Posterior cingulate gyrus (tissue), 11 donors: ENCODE measurements around the gene CDA.
"Not testable (repeated sequence)": the region's sequence is repeated elsewhere in the genome, so short reads cannot be mapped to it uniquely, and the experiment has no call there.

Experiments used
- DNase-seq, 10 donors: peaks; one replicate each; pipeline versions ENCODE4 v3.0.0 to v3.0.0-alpha.2; 2020 to 2021; ENCODE audit warnings: mixed read lengths in 3 of 10
- intact Hi-C: fragments of 100-400 bp; cut with DNase I; formaldehyde crosslinking; loops from one replicate; pipeline ENCODE4 v1.15.1; 2023

Gene CDA

GRCh38 chr1:20584890-20585289 is 4.0 kb upstream of the CDA start:
- DNase-seq = peak in 1 of 10 donors; percentile 4
- intact Hi-C loops = no loop called here

- DNase-seq = peak in 1 of 10 donors; percentile 28
- intact Hi-C loops = no loop called here
These were observed 1.8 kb upstream of the CDA start for GRCh38 chr1:20586953-20587660.

DNA sequence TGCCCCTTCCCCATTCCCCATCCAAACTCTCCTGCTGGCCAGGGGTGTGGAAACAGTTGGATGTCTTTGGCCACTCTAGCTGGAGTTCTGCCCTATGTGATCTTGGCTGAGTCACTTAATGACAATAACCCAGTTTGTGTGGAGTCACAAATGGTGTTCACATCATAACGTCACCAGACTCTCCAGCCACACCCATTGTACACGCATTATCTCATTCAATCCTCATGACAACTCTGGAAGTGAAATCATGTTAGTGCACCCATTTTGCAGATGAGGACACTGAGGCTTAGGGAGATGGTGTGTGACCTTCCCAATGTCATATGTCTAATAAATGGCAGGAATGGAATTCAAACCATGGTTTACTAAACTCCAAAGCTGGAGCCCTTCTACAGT is 1.2 kb upstream of the CDA start:
- intact Hi-C loops = no loop called here
- DNase-seq = no peak

- intact Hi-C loops = no loop called here
These were observed 708 bp downstream of the CDA start for GRCh38 chr1:20589331-20590278.

DNA sequence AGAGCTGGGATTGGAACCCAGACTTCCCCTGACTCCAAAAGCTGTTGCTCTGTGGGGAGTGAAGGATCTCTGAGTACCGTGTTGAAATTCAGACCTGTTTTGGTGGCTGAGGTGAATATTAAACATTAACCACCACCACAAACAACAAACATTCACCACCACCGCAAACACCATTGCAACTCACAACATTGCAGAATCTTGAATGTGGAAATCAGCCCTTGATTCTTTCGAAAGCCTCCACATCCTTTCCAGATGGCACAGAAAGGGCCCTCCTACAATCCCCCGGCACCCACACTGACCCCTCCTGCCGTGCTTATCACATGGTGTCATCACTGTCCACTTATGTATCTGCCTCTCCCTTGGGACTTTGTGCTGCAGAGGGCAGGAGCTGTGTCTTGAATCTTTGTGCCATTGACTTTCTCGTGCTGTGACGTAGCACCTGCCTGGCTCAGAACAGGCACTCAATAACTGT is 1.4 kb downstream of the CDA start:
- peak in 1 of 10 donors; percentile 22 for DNase-seq
- intact Hi-C loops = no loop called here

More at GRCh38 chr1:20589331-20590278, 708 bp downstream of the CDA start:
- DNase-seq = peak in 2 of 10 donors; percentile 68 to 77

DNA sequence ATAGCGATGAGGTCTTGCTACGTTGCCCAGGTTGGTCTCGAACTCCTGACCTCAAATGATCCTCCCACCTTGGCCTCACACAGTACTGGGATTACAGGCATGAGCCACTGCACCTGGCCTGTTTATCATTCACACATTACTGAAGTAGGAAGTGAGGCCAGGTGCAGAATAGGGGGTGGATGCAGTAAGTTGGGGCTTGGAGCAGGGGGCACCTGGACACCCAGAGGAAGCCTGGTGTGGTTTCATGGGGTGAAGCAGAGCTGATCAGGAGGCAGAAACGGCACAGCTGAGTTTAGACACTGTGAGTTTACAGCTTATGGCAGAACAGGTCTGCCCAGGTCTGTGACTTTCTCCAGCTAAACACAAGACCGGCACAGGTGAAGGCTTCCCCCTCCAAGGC is 4.9 kb downstream of the CDA start:
- intact Hi-C loops = no loop called here
- peak in 1 of 10 donors; percentile 48 for DNase-seq

DNA sequence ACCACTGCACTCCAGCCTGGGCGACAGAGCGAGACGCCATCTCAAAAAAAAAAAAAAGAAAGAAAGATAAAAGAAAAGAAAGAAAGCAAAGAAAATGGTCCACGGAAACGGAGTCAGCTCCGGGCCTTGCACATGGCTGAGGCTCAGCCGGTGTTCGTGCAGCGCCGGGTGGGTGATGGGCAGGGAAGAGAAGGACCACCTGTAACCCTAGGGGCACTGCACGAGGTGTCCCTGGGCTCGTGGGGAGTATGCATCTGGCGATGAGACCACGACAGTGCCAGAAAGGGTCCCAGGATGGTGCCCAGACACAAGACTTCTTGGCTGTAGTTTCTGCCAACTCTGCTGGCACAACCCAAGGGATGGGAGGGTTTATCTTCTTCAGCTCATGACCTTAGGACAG is 5.8 kb downstream of the CDA start:
- peak in 1 of 10 donors; percentile 59 for DNase-seq
- intact Hi-C loops = no loop called here

DNA sequence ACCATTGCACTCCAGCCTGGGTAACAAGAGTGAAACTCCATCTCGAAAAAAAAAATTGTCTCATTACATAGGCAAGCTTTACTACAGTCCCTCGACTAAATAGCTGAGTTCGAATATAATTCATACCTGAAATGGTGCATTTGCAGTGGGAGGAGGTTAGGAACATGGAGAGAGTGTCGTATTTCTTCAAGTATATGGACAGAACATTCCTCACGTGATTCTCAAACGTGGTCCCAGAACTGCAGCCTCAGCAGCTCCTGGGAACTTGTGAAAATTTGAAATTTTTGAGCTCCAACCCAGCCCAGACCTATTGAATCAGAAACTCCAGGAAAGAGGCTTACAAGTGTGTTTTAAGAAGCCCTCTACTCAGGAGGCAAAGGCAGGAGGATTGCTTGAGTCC is 7.2 kb downstream of the CDA start:
- intact Hi-C loops = no loop called here
- DNase-seq = no peak

DNA sequence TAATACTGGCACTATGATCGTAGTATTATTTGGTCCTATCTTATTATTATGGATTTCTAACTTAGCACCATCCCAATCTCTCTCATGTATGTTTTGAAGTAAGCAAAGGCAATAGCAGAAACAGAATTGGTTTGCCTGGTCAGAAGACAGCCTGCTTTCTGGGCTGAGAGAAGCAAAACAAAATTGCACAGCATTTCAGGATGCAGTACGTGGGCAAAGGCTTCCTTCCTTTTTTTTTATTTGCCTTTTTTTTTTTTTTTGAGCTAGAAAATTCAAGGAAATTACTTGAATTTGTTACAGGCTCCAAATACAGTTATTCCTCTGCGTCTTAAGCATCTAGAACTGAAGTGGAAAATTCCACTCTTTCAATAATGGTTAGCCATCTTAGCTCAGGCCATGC is 8.8 kb downstream of the CDA start:
- no peak for DNase-seq
- intact Hi-C loops = no loop called here

DNA sequence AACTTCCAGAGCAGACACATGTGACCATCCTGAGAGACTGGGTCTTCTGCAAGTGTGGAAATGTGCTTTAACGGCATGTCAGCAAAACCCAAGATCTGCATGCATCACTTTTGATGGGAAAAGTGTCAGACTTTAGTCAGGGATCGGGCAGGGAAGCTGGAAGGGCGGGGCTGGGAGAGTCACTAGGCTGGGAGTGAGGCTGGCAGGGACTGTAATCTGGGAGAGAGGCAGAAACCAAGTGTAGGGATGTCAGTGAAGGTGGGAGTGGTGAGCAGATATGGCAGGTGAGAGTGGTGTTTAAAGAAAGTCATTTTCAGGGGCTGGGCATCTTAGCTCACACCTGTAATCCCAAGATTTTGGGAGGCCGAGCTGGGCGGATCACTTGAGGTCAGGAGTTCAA is 11.3 kb downstream of the CDA start:
- DNase-seq = peak in 1 of 10 donors; percentile 55
- intact Hi-C loops = no loop called here

- intact Hi-C loops = no loop called here
- DNase-seq = peak in 1 of 10 donors; percentile 25
These were observed 12.4 kb downstream of the CDA start for GRCh38 chr1:20601129-20601825.

DNA sequence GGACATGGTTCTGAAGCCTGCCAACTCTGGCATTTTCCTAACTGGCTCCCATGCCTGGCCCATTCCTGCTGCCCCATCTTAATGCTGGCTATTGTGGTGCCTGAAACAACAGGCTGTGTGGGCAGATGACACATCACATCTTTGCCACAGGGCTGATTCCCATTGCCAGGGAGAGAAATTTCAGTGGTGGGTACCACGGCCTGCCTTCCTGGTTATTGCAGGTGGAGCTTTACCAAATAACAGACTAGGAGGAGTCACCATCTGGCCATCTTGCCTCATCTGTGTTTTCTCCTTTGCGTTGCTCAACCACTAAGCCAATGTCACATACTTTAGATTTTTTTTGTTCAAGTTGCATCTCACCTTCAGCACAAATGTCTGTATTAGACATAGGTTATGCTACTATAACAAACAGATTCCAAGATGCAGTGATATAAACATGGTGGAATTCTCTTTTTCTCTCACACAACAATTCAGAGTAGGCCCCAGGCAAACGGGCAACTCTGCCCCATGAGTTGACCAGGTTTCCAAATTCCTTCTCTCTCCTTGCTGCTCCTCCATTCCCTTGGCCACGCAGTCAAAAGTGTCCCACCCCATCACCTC is 14.1 kb downstream of the CDA start:
- no peak for DNase-seq
- intact Hi-C loops = no loop called here

DNA sequence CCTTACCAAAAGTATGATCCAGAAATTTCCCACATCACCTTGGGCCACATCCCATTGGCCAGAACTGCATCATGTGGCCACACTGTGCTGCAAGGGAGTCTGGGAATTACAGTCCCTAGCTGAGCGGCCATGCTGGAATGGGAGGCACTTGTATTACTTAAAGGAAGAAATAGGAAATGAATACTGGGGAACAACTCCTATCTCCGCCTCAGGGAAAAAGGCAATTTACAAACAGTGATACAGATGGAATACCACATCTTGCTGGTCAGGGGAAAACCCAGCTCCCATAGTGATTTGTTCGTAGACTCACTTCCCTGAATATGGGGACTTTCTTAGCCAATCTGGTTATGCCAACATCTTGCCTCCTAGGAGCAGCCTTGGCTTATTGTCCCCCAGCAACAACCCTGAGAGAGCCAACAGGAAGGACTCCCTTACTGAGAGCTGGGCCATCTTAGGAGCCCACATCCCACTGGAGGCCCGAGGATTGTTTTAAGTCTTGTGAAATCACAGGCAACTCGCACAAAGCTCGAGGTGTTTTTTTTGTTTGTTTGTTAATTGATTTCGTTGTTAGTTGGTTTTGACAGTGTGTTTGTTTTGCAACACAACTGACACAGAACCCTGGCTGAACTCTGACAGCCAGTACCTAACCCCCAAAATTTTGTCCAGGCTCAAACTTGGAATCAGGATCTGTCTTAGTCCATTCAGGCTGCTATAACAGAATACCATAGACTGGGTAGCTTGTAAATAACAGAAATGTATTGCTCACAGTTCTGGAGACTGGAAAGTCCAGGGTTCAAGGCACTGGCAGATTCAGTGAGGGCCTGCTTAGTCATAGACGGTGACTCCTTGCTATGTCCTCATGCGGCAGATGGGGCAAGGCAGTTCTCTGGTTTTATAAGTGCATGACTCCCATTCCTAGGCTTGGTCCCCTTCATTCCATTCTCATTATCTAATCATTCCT is 14.9 kb downstream of the CDA start:
- DNase-seq = peak in 1 of 10 donors; percentile 5
- intact Hi-C loops = no loop called here

DNA sequence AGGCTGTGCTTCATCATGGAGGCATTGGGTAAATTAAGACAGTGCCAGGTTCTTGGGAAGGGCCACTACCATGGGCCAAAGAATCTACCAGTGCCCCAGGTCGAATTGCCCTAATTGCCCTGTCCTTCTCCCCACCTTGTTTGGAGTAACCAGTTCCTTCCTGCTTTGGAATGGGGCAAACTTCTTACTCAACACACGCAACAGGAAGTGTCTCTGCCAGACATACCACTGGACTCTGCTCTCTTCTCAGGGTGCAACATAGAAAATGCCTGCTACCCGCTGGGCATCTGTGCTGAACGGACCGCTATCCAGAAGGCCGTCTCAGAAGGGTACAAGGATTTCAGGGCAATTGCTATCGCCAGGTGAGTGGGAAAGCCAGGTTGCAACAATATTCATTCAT is 15.8 kb downstream of the CDA start:
- intact Hi-C loops = no loop called here
- DNase-seq = peak in 1 of 10 donors; percentile 44

GRCh38 chr1:20606801-20607570 is 18.1 kb downstream of the CDA start:
- DNase-seq, intact Hi-C loops: not testable (repeated sequence)

- DNase-seq = no peak
- intact Hi-C loops = no loop called here
These were observed 20.6 kb downstream of the CDA start for GRCh38 chr1:20609541-20609940.

GRCh38 chr1:20610970-20611369 is 22.1 kb downstream of the CDA start:
- intact Hi-C loops = no loop called here
- DNase-seq = no peak

- intact Hi-C loops = no loop called here
These were observed 22.8 kb downstream of the CDA start for GRCh38 chr1:20611652-20612051.

More at GRCh38 chr1:20611652-20612051, 22.8 kb downstream of the CDA start:
- no peak for DNase-seq
